ENCODE results near the gene NMRAL1.

- TF ChIP-seq POLR2A (IDR thresholded peaks at IDR 0.05) (no peak), CTCF (IDR thresholded peaks at IDR 0.05) (no peak)
Observed at GRCh38 chr16:4515611-4516233, 41.3 kb upstream of the NMRAL1 start.

Data from uterus (tissue), 2 donors.